Stomach (tissue), 9 donors: ENCODE results near the gene KRTAP5-2. TPM values are rescaled to one million over a fixed set of nuclear protein-coding genes. Genes with fewer than 3 reads are reported as not detected.
"Not testable (repeated sequence)": the region's sequence is repeated elsewhere in the genome, so short reads cannot be mapped to it uniquely, and the experiment has no call there.

Source experiments
- DNase-seq, 2 donors: peaks; one replicate each; pipeline versions ENCODE4 v3.0.0 to v3.0.0-alpha.2; 2013 to 2019
- H3K27ac ChIP-seq, 5 donors: fragments of 200-600 bp in 4 of 5; sonication (generic) in 4 of 5; one replicate each; pipeline ENCODE4 v1.5.1; 2013 to 2019; ENCODE audit warnings: mild to moderate bottlenecking in 1 of 5, moderate library complexity in 1 of 5
- H3K27me3 ChIP-seq, 3 donors: fragments of 200-600 bp; sonication (generic); one replicate each; pipeline ENCODE4 v1.5.1; 2017 to 2019; ENCODE audit warnings: mixed run types in 1 of 3
- H3K36me3 ChIP-seq, 4 donors: fragments of 200-600 bp; sonication (generic); 1 replicate in 3 of 4; 2 replicates in 1 of 4; pipeline ENCODE4 v1.5.1; 2016 to 2019
- H3K4me1 ChIP-seq, 4 donors: fragments of 200-600 bp; sonication (generic); one replicate each; pipeline ENCODE4 v1.5.1; 2016 to 2019
- H3K4me3 ChIP-seq, 4 donors: fragments of 200-600 bp; sonication (generic) in 3 of 4; one replicate each; pipeline ENCODE4 v1.5.1; 2016 to 2019; ENCODE audit warnings: mild to moderate bottlenecking in 1 of 4
- H3K9me3 ChIP-seq, 4 donors: fragments of 200-600 bp; sonication (generic); one replicate each; pipeline ENCODE4 v1.5.1; 2016 to 2019
- EP300 ChIP-seq: sonication (generic); formaldehyde crosslinking; IDR thresholded peaks from one replicate; pipeline ENCODE4 v1.6.1; 2017; ENCODE audit warnings: antibody characterized with exemption
- POLR2A ChIP-seq, 4 donors: fragments of 450-650 bp; IDR thresholded peaks; one replicate each; pipeline ENCODE4 v1.6.1; 2016; ENCODE audit warnings: antibody characterized with exemption in 4 of 4, control low read depth in 2 of 4, mild to moderate bottlenecking in 1 of 4, moderate library complexity in 1 of 4
- POLR2AphosphoS5 ChIP-seq, 3 donors: sonication (generic); formaldehyde crosslinking; IDR thresholded peaks; one replicate each; pipeline ENCODE4 v1.6.1; 2016; ENCODE audit warnings: antibody characterized with exemption in 3 of 3
- WGBS, 5 donors: extraction: QIAGEN DNeasy Blood & Tissue Kit in 3 of 5; methylation state at CpG; one replicate each; pipeline versions ENCODE4 v1.1.5 to v1.1.7; 2013 to 2018; 5-methylcytosine and 5-hydroxymethylcytosine counted together
- intact Hi-C: fragments of 100-400 bp; cut with DNase I; formaldehyde crosslinking; loops from one replicate; pipeline ENCODE4 v1.15.1; 2023; ENCODE audit warnings: low total_unique reads
- polyA plus RNA-seq, 3 donors: library from polyadenylated mRNA; stranded (reverse); fragments of 200-250 nt; gene quantifications; one replicate each; pipeline ENCODE4 v1.2.3, GENCODE V29; 2013
- total RNA-seq, 5 donors: library from RNA; depleted of rRNA; stranded (reverse); fragments of >200 nt; gene quantifications; one replicate each; pipeline versions ENCODE4 v1.1.0 to v1.2.3, GENCODE V29; 2014 to 2016
- TF ChIP-seq, protein P1 (sequence below), 7 experiments: fragments of 450-650 bp in 4 of 7; fragments of 200-600 bp in 3 of 7; sonication (generic) in 3 of 7; IDR thresholded peaks; one replicate each; pipeline ENCODE4 v1.5.1; 2016 to 2019; ENCODE audit warnings: antibody characterized with exemption in 7 of 7, control low read depth in 2 of 7, mild to moderate bottlenecking in 1 of 7
- donor health status: healthy with polysubstance abuse.
- donor health status: Bipolar disorder and iron deficiency.
- donor health status: healthy.

Gene KRTAP5-2
- total and polyA plus RNA-seq, 8 donors = not detected

DNA sequence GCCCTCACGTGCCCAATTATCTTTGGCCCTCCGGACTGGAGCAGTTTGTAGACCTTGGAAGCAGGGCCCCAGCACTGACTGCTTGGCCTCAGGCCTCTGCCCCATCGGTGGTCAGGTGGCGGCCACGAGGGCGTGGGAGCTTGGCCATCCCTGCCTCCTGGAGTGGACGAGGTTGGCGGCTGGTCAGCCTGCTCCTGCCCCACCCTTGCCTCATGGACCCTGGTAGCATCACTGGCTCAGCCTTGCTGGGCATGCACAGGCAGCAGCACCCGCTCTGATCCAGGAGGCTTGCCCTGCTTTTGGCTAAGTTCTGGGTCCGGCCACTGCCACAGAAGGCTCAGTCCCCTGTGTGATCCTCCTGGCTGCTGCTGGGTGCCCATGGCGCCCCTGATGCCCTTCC, 6.1 kb upstream of the KRTAP5-2 start:
- H3K27ac ChIP-seq = no peak overlapping the region
- H3K36me3 ChIP-seq = no peaks in the 10 kb centered on the region
- H3K4me1 ChIP-seq = no peaks in the 10 kb centered on the region
- no peak overlapping the region for H3K4me3 ChIP-seq
- peaks cover 0 to 64% (median 14%) of the 10 kb centered on the region in 3 donors for H3K27me3 ChIP-seq
- TF ChIP-seq EP300 (no peak), POLR2A (IDR thresholded peaks at IDR 0.05) (no peak), POLR2AphosphoS5 (IDR thresholded peaks at IDR 0.05) (no peak)
- TF ChIP-seq, protein P1, sequence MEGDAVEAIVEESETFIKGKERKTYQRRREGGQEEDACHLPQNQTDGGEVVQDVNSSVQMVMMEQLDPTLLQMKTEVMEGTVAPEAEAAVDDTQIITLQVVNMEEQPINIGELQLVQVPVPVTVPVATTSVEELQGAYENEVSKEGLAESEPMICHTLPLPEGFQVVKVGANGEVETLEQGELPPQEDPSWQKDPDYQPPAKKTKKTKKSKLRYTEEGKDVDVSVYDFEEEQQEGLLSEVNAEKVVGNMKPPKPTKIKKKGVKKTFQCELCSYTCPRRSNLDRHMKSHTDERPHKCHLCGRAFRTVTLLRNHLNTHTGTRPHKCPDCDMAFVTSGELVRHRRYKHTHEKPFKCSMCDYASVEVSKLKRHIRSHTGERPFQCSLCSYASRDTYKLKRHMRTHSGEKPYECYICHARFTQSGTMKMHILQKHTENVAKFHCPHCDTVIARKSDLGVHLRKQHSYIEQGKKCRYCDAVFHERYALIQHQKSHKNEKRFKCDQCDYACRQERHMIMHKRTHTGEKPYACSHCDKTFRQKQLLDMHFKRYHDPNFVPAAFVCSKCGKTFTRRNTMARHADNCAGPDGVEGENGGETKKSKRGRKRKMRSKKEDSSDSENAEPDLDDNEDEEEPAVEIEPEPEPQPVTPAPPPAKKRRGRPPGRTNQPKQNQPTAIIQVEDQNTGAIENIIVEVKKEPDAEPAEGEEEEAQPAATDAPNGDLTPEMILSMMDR (IDR thresholded peaks at IDR 0.05) = no peak
- no peak for DNase-seq
- intact Hi-C loops = no loop called here
- 71 to 89% (median 85%) methylated on average over 5 to 11 of the region's 11 CpGs for WGBS, 5 donors
- no peaks in the 10 kb centered on the region for H3K9me3 ChIP-seq

DNA sequence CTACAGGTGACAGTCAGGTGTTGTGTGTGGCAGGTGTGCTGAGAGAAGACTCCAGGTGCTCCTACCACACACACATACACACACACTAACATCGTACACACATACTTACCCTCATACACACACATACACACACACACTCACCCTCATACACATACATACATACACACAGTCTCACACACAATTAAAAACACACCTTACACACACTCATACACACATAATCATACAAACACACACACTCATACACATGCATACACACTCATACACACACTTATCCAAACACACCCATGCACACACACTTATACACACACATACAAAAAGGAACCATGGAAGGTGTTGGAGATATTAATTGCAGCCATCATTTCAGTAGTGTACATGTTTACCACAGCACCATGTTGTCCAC, 5.5 kb upstream of the KRTAP5-2 start:
- no peak overlapping the region for H3K4me3 ChIP-seq
- DNase-seq = no peak

DNA sequence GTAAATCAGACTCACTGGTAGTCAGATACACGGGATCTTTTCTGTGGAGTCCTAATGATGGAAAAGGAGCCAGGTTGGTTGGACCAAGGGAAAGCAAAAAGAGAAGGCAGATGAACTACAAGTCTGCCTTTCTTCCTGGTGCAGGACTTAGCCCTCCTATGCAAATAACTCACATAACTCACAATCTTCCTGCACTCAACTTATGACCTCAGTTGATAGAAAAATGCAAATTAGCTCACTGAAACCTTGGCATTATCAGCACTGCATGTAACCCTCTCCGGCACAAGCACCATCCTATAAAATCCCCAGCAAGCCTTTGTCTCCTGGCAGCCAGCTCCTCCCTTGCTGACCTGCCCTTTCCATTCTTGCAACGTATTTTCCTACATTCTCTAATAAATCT, 3.6 kb upstream of the KRTAP5-2 start:
- WGBS, 5 donors = 36 to 52% (median 42%) methylated on average over 3 of the region's 3 CpGs
- H3K4me3 ChIP-seq, DNase-seq, H3K9me3 ChIP-seq, H3K4me1 ChIP-seq, H3K36me3 ChIP-seq, intact Hi-C loops, H3K27ac ChIP-seq: not testable (repeated sequence)
- peaks cover 0 to 65% (median 0%) of the 10 kb centered on the region in 3 donors for H3K27me3 ChIP-seq

More for the DNA sequence above, 5.5 kb upstream of the KRTAP5-2 start:
- no peaks in the 10 kb centered on the region for H3K9me3 ChIP-seq
- H3K27me3 ChIP-seq = peaks cover 0 to 63% (median 13%) of the 10 kb centered on the region in 3 donors
- TF ChIP-seq POLR2AphosphoS5 (IDR thresholded peaks at IDR 0.05) (no peak), EP300 (no peak), POLR2A (IDR thresholded peaks at IDR 0.05) (no peak)
- TF ChIP-seq, protein P1 (IDR thresholded peaks at IDR 0.05) = no peak
- no peak overlapping the region for H3K27ac ChIP-seq
- WGBS, 5 donors = 60 to 92% (median 83%) methylated on average over 1 of the region's 1 CpG
- intact Hi-C loops = no loop called here
- H3K4me1 ChIP-seq = no peaks in the 10 kb centered on the region
- H3K36me3 ChIP-seq = no peaks in the 10 kb centered on the region

DNA sequence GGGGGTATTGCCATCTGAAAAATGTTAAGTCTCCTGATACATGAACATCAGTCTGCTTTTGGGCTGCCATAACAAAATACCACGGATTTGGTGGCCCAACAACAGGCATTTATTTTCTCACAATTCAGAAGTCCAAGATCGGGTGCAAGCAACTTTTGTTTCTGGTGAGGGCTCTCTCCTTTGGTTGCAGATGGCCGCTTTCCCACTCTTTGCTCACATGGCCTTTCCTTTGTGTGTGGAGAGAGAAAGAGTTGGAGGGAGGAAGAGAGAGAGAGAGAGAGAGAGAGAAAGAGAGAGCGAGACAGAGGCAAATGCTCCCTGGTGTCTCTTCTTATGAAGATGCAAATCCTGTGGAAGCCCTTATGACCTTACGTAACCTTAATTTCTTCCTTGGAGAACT, 2.5 kb upstream of the KRTAP5-2 start:
- Histone ChIP-seq H3K27ac (no peak overlapping the region), H3K4me3 (no peak overlapping the region), H3K4me1 (no peaks in the 10 kb centered on the region), H3K36me3 (no peaks in the 10 kb centered on the region), H3K9me3 (no peaks in the 10 kb centered on the region), H3K27me3 (peaks cover 0 to 60% (median 0%) of the 10 kb centered on the region in 3 donors)
- WGBS, 5 donors = 73 to 83% (median 76%) methylated on average over 5 of the region's 5 CpGs
- DNase-seq = no peak
- intact Hi-C loops = no loop called here
- TF ChIP-seq, protein P1 (IDR thresholded peaks at IDR 0.05) = no peak
- no peak for TF ChIP-seq EP300
- TF ChIP-seq POLR2A (IDR thresholded peaks at IDR 0.05) = no peak
- TF ChIP-seq POLR2AphosphoS5 (IDR thresholded peaks at IDR 0.05) = no peak

DNA sequence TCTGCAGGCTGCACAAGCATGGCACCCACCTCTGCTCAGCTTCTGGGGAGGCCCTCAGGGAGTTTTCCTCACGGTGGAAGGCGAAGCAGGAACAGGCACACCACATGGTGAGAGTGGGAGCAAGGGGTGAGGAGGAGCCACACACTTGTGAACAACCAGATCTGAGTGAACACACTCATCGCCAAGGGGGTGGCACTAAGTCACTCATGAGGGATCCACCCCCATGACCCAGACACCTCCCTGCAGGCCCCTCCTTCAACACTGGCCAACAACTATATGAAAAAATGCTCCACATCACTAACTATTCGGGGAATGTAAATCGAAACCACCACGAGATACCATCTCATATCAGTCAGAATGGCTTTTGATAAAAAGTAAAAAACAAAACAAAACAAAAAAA, 722 bp upstream of the KRTAP5-2 start:
- no peaks in the 10 kb centered on the region for H3K9me3 ChIP-seq
- H3K4me3 ChIP-seq = no peak overlapping the region
- no peak overlapping the region for H3K27ac ChIP-seq
- 59 to 83% (median 65%) methylated on average over 4 to 6 of the region's 6 CpGs for WGBS, 5 donors
- H3K36me3 ChIP-seq = no peaks in the 10 kb centered on the region
- DNase-seq = no peak
- intact Hi-C loops = no loop called here
- H3K4me1 ChIP-seq = no peaks in the 10 kb centered on the region
- H3K27me3 ChIP-seq = peaks cover 0 to 54% (median 0%) of the 10 kb centered on the region in 3 donors
- TF ChIP-seq POLR2A (IDR thresholded peaks at IDR 0.05) (no peak), EP300 (no peak), POLR2AphosphoS5 (IDR thresholded peaks at IDR 0.05) (no peak)
- TF ChIP-seq, protein P1 (IDR thresholded peaks at IDR 0.05) = no peak

DNA sequence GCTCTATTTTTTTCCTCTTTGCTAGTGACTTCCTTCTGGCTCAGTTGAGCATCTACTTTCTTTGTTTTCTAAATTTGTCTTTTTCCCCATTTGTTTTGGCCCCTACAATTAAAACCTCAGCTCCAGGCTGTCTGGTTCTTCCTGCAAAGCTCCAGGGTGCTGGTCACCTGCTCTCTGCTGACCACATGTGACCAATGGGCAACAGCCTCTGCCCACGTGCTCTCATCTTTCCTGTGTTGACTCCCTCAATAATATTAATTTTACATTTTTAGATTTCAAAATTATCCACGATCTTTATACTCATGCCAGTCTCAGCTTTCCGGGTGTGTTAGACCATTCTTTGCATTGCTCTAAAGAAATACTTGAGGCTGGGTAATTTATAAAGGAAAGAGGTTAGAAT, 312 bp upstream of the KRTAP5-2 start:
- DNase-seq, H3K4me1 ChIP-seq, H3K9me3 ChIP-seq, H3K36me3 ChIP-seq, H3K27ac ChIP-seq, H3K4me3 ChIP-seq, intact Hi-C loops: not testable (repeated sequence)
- WGBS, 5 donors = 76 to 87% (median 82%) methylated on average over 3 of the region's 3 CpGs
- peaks cover 0 to 58% (median 0%) of the 10 kb centered on the region in 3 donors for H3K27me3 ChIP-seq
